Sigmoid colon (tissue), 7 donors: ENCODE measurements around the gene ZMYND19. TPM values are rescaled to one million over a fixed set of nuclear protein-coding genes. Genes with fewer than 3 reads are reported as not detected.

ENCODE experiments used
- DNase-seq: peaks from one replicate; pipeline ENCODE4 v3.0.0-alpha.2; 2019
- H3K27ac ChIP-seq, 4 donors: fragments of 200-600 bp; sonication (generic); one replicate each; pipeline ENCODE4 v1.5.1; 2016 to 2019; ENCODE audit warnings: mild to moderate bottlenecking in 1 of 4
- H3K27me3 ChIP-seq, 3 donors: fragments of 200-600 bp; sonication (generic); one replicate each; pipeline ENCODE4 v1.5.1; 2019; ENCODE audit warnings: mild to moderate bottlenecking in 1 of 3
- H3K36me3 ChIP-seq, 4 donors: fragments of 200-600 bp; sonication (generic); one replicate each; pipeline ENCODE4 v1.5.1; 2016 to 2019
- H3K4me1 ChIP-seq, 4 donors: fragments of 200-600 bp; sonication (generic); one replicate each; pipeline ENCODE4 v1.5.1; 2017 to 2019
- H3K4me3 ChIP-seq, 4 donors: fragments of 200-600 bp; sonication (generic); one replicate each; pipeline ENCODE4 v1.5.1; 2017 to 2019; ENCODE audit warnings: mild to moderate bottlenecking in 2 of 4, moderate library complexity in 1 of 4
- H3K9me3 ChIP-seq, 4 donors: fragments of 200-600 bp in 3 of 4; sonication (generic) in 3 of 4; one replicate each; pipeline versions ENCODE4 v1.5.1 to v1.6.1; 2013 to 2019
- EP300 ChIP-seq, 4 donors: sonication (generic); formaldehyde crosslinking; IDR thresholded peaks; one replicate each; pipeline ENCODE4 v1.6.1; 2017; ENCODE audit warnings: antibody characterized with exemption in 4 of 4
- POLR2A ChIP-seq, 2 donors: fragments of 450-650 bp; IDR thresholded peaks; one replicate each; pipeline ENCODE4 v1.6.1; 2016; ENCODE audit warnings: antibody characterized with exemption in 2 of 2, mild to moderate bottlenecking in 2 of 2, moderate library complexity in 2 of 2
- POLR2AphosphoS5 ChIP-seq, 4 donors: sonication (generic); formaldehyde crosslinking; IDR thresholded peaks; one replicate each; pipeline ENCODE4 v1.6.1; 2017; ENCODE audit warnings: antibody characterized with exemption in 4 of 4
- whole genome bisulfite sequencing, 2 donors: extraction: QIAGEN DNeasy Blood & Tissue Kit; methylation state at CpG; one replicate each; pipeline ENCODE4 v1.1.7; 2013; 5-methylcytosine and 5-hydroxymethylcytosine counted together
- intact Hi-C: fragments of 100-400 bp; cut with DNase I; formaldehyde crosslinking; loops from one replicate; pipeline ENCODE4 v1.15.1; 2023
- polyA plus RNA-seq, 3 donors: library from polyadenylated mRNA; stranded (reverse); fragments of 200-250 nt; gene quantifications; one replicate each; pipeline ENCODE4 v1.2.3, GENCODE V29; 2013
- total RNA-seq, 4 donors: library from RNA; depleted of rRNA; stranded (reverse); fragments of >200 nt; gene quantifications; one replicate each; pipeline ENCODE4 v1.1.0, GENCODE V29; 2016
- TF ChIP-seq, protein P1 (sequence below), 4 experiments: fragments of 450-650 bp in 3 of 4; fragments of 200-600 bp in 1 of 4; IDR thresholded peaks; one replicate each; pipeline ENCODE4 v1.5.1; 2016 to 2019; ENCODE audit warnings: antibody characterized with exemption in 4 of 4, mild to moderate bottlenecking in 3 of 4, moderate library complexity in 2 of 4
- donor health status: healthy with polysubstance abuse.
- donor health status: Bipolar disorder and iron deficiency.
- donor health status: healthy.

The ZMYND19 gene
- total and polyA plus RNA-seq, 7 donors, result 5.4 to 17.8 (median 9.4) TPM

DNA sequence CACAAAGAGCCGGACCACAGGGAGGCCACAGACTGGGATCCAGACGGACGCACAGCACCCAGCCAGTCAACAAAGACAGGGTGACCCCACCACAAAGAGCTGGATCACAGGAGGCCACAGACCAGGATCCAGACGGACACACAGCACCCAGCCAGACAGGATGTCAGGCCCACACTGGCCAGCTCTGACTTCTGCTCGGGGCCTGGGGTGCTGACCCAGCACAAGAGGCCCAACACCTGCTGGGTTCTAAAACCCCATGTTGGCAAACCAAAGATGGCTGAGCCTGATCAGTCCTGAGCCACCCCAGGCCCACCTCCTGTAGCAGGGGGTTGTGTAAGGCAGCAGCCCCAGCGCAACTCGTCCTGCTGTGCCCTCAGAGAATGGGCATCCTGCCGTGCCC is 6.4 kb downstream of the ZMYND19 start:
- DNase-seq, result no peak
- peaks cover 5 to 66% (median 25%) of the 10 kb centered on the region in 4 donors for H3K36me3 ChIP-seq
- H3K27ac ChIP-seq, result no peak overlapping the region
- TF ChIP-seq POLR2AphosphoS5 (IDR thresholded peaks at IDR 0.05) (no peak), EP300 (IDR thresholded peaks at IDR 0.05) (no peak), POLR2A (IDR thresholded peaks at IDR 0.05) (no peak)
- TF ChIP-seq, protein P1, sequence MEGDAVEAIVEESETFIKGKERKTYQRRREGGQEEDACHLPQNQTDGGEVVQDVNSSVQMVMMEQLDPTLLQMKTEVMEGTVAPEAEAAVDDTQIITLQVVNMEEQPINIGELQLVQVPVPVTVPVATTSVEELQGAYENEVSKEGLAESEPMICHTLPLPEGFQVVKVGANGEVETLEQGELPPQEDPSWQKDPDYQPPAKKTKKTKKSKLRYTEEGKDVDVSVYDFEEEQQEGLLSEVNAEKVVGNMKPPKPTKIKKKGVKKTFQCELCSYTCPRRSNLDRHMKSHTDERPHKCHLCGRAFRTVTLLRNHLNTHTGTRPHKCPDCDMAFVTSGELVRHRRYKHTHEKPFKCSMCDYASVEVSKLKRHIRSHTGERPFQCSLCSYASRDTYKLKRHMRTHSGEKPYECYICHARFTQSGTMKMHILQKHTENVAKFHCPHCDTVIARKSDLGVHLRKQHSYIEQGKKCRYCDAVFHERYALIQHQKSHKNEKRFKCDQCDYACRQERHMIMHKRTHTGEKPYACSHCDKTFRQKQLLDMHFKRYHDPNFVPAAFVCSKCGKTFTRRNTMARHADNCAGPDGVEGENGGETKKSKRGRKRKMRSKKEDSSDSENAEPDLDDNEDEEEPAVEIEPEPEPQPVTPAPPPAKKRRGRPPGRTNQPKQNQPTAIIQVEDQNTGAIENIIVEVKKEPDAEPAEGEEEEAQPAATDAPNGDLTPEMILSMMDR (IDR thresholded peaks at IDR 0.05), result no peak
- 89 to 92% methylated on average over 8 of the region's 8 CpGs for whole genome bisulfite sequencing, 2 donors
- intact Hi-C loops, result no loop called here
- H3K4me3 ChIP-seq, result no peak overlapping the region
- no peaks in the 10 kb centered on the region for H3K27me3 ChIP-seq
- H3K4me1 ChIP-seq, result peaks cover 0 to 20% (median 14%) of the 10 kb centered on the region in 4 donors
- no peaks in the 10 kb centered on the region for H3K9me3 ChIP-seq

DNA sequence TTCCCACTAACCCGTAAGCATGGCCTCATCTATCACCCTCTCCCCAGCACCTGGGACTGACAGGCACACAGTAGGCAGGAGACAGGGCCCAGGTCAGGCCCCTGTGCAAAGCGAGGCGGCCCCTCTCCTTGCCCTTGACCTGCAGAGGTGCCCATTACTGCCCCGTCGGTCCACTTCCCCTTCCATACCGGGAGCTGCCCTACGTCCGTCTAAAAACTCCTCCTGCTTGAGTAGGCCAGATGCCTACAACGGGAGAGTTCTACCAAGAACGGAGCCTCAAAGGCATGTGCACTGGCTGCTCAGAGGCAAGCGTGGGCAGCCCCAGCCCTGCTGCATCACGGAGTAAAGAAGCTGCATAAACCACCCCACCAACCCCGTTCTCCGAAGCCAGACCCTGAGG is 7.0 kb downstream of the ZMYND19 start:
- no peaks in the 10 kb centered on the region for H3K9me3 ChIP-seq
- no peak overlapping the region for H3K4me3 ChIP-seq
- no peaks in the 10 kb centered on the region for H3K27me3 ChIP-seq
- intact Hi-C loops, result no loop called here
- no peak for TF ChIP-seq POLR2AphosphoS5 (IDR thresholded peaks at IDR 0.05)
- TF ChIP-seq POLR2A (IDR thresholded peaks at IDR 0.05), result no peak
- TF ChIP-seq, protein P1 (IDR thresholded peaks at IDR 0.05), result no peak
- TF ChIP-seq EP300 (IDR thresholded peaks at IDR 0.05), result no peak
- peaks cover 0 to 18% (median 10%) of the 10 kb centered on the region in 4 donors for H3K4me1 ChIP-seq
- WGBS, 2 donors, result 90 to 91% methylated on average over 14 of the region's 14 CpGs
- no peak overlapping the region for H3K27ac ChIP-seq
- peaks cover 5 to 65% (median 25%) of the 10 kb centered on the region in 4 donors for H3K36me3 ChIP-seq
- DNase-seq, result no peak

DNA sequence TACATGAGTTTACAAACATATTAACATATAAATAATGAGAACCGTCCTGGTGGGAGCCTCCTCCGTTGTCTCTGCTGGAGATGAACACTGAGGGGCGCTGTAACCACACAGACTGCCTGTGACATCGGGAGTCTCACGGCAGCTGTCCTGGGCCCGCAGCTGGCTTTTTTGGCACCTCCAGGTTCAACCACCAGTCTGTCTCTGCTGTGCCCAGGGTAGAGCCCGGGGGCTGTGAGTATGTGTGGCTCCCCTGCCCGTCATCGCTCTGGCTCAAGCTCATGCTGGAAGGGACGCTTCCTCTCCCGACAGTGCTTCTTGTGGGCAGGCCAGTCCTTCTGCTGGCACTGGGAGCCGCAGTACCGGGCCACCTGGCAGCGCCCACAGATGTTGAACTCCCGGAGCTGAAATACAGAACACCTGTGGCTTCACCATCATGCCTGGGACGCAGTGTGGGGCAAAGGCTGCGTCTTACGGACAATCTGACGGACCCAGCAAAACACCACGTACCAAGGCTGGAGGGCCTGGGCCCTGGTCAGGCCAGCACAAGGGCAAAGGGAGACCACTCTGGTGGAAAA is 7.9 kb downstream of the ZMYND19 start:
- Histone ChIP-seq H3K9me3 (no peaks in the 10 kb centered on the region), H3K36me3 (peaks cover 5 to 56% (median 19%) of the 10 kb centered on the region in 4 donors), H3K27ac (no peak overlapping the region), H3K4me1 (peaks cover 0 to 28% (median 17%) of the 10 kb centered on the region in 4 donors), H3K27me3 (no peaks in the 10 kb centered on the region), H3K4me3 (no peak overlapping the region)
- TF ChIP-seq POLR2AphosphoS5 (IDR thresholded peaks at IDR 0.05) (no peak), POLR2A (IDR thresholded peaks at IDR 0.05) (no peak), EP300 (IDR thresholded peaks at IDR 0.05) (no peak)
- TF ChIP-seq, protein P1 (IDR thresholded peaks at IDR 0.05), result no peak
- intact Hi-C loops, result no loop called here
- DNase-seq, result no peak
- WGBS, 2 donors, result 82 to 86% methylated on average over 20 of the region's 20 CpGs

DNA sequence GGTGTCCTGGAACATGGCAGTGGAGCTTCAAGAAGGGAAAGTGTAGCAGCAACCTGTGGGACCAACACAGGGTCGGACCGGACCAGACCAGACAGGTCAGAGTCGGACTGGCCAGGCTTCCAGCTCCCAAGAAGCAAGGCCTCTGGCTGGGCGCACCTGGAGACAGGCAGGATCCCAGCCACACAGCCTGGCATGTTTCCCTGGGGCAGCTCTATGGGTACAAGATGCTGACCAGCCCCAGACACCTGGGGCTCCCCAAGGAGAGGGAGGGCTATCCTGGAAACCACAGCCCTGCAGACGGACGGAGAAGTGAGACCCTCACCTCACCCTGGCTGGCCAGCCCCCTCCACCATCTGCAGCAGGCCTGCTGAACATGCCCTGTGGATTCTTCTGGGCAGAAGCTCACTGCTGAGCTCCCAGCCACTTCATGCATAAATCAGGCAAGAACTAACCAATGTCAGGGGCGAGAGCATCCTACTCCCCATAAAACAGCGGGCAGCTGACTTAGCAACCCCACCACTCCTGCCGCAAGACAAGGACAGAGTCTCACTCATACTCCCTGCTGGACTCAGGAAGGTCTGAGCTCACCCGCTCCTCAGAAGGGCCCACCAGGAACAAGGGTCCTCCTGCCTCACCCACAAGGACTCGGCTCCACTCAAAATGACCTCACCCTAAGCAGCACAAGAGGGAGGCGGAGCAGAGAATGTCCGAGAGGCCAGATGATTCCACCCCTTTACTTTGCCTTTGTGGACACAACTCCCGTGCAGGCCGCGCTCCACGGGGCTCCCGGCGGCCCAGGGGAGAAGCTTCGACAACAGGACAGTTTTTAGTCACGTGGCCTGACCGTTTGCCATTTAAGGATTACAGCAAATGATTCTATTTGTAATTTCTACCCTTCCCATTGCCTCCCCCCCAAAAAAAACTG is 8.7 kb downstream of the ZMYND19 start:
- H3K4me3 ChIP-seq, result no peak overlapping the region
- TF ChIP-seq POLR2A (IDR thresholded peaks at IDR 0.05), result no peak
- TF ChIP-seq, protein P1 (IDR thresholded peaks at IDR 0.05), result no peak
- H3K4me1 ChIP-seq, result peaks cover 0 to 35% (median 24%) of the 10 kb centered on the region in 4 donors
- intact Hi-C loops, result no loop called here
- H3K27me3 ChIP-seq, result no peaks in the 10 kb centered on the region
- no peaks in the 10 kb centered on the region for H3K9me3 ChIP-seq
- 93 to 94% methylated on average over 22 of the region's 22 CpGs for WGBS, 2 donors
- H3K36me3 ChIP-seq, result peaks cover 1 to 48% (median 12%) of the 10 kb centered on the region in 4 donors
- no peak for DNase-seq
- no peak overlapping the region for H3K27ac ChIP-seq
